ENCODE measurements around the gene DUSP16.
"Not testable (repeated sequence)": the region's sequence is repeated elsewhere in the genome, so short reads cannot be mapped to it uniquely, and the experiment has no call there.

GRCh38 chr12:12502130-12502814 lies 60.4 kb downstream of the DUSP16 start:
- TF ChIP-seq CTCF, POLR2A (IDR thresholded peaks at IDR 0.05): not testable (repeated sequence)

Measured in lower leg skin (tissue), 3 donors.